ENCODE results near the gene STAG3. TPM values are rescaled to one million over a fixed set of nuclear protein-coding genes. Genes with fewer than 3 reads are reported as not detected.
"Not testable (repeated sequence)": the region's sequence is repeated elsewhere in the genome, so short reads cannot be mapped to it uniquely, and the experiment has no call there.

Gene STAG3
- 0.10 and 0.23 TPM in 2 replicates for total RNA-seq (2014; rRNA removed; shearing (Covaris generic))
- 0.08 and 0.11 TPM in 2 replicates for polyA plus RNA-seq (2015; cell fraction: cytosol; rRNA removed)
- 0.07 and 2.1 TPM in 2 replicates for polyA plus RNA-seq (2015; cell fraction: nucleus; rRNA removed)

- DNase-seq (ENCODE audit: low read depth): peak; percentile 83
These were observed at the start of gene STAG3, which contains the start of gene GPC2 for GRCh38 chr7:100177045-100178001. Gene STAG3 (plus strand): TSS chr7:100177918. CDS start chr7:100180557, 2,639 bp downstream. Gene GPC2 (minus strand): TSS chr7:100177381. CDS start chr7:100177199, 182 bp downstream.

- DNase-seq (ENCODE audit: low read depth): no peak
These were observed 49.1 kb upstream of the STAG3 start for GRCh38 chr7:100128637-100128963.

- DNase-seq (ENCODE audit: low read depth): not testable (repeated sequence)
These were observed 47.5 kb upstream of the STAG3 start for GRCh38 chr7:100130220-100130607.

GRCh38 chr7:100130608-100131453, 46.9 kb upstream of the STAG3 start:
- peak; percentile 46 for DNase-seq (ENCODE audit: low read depth)

GRCh38 chr7:100132126-100132525, 45.6 kb upstream of the STAG3 start:
- no peak for DNase-seq (ENCODE audit: low read depth)

- DNase-seq (ENCODE audit: low read depth): peak; percentile 65
These were observed 45.0 kb upstream of the STAG3 start for GRCh38 chr7:100132697-100133151.

GRCh38 chr7:100137851-100138760, 39.6 kb upstream of the STAG3 start:
- no peak for DNase-seq (ENCODE audit: low read depth)

- DNase-seq (ENCODE audit: low read depth): no peak
These were observed 36.2 kb upstream of the STAG3 start for GRCh38 chr7:100141555-100141949.

GRCh38 chr7:100142461-100142860, 35.3 kb upstream of the STAG3 start:
- no peak for DNase-seq (ENCODE audit: low read depth)

GRCh38 chr7:100146350-100146749, 31.4 kb upstream of the STAG3 start:
- not testable (repeated sequence) for DNase-seq (ENCODE audit: low read depth)

GRCh38 chr7:100147278-100147677, 30.4 kb upstream of the STAG3 start:
- no peak for DNase-seq (ENCODE audit: low read depth)

GRCh38 chr7:100148225-100148558, 29.5 kb upstream of the STAG3 start:
- no peak for DNase-seq (ENCODE audit: low read depth)

GRCh38 chr7:100148559-100149328, 29.0 kb upstream of the STAG3 start, which contains the start of gene LAMTOR4:
Gene LAMTOR4 (plus strand): TSS chr7:100148918. CDS start chr7:100148973, 55 bp downstream.
- peak; percentile 99 for DNase-seq (ENCODE audit: low read depth)

- no peak for DNase-seq (ENCODE audit: low read depth)
These were observed 25.3 kb upstream of the STAG3 start for GRCh38 chr7:100152404-100152803.

GRCh38 chr7:100152937-100153666, 24.6 kb upstream of the STAG3 start:
- DNase-seq (ENCODE audit: low read depth): no peak

GRCh38 chr7:100153708-100154535, 23.8 kb upstream of the STAG3 start:
- DNase-seq (ENCODE audit: low read depth): no peak

GRCh38 chr7:100154651-100155491, 22.8 kb upstream of the STAG3 start:
- no peak for DNase-seq (ENCODE audit: low read depth)
